ENCODE results near the gene SCARB1. TPM values are rescaled to one million over a fixed set of nuclear protein-coding genes. Genes with fewer than 3 reads are reported as not detected.

The SCARB1 gene
- total RNA-seq, 1 donor: 9.4 TPM

- Histone ChIP-seq H3K4me2 (ENCODE audit: insufficient read depth, low read length) (peak overlapping the region; percentile 89), H3K27ac (ENCODE audit: low read depth, low read length) (peak overlapping the region; percentile 67), H3K27me3 (ENCODE audit: insufficient read depth, low read length) (peaks cover 7% of the 10 kb centered on the region), H3K4me1 (ENCODE audit: insufficient read depth, low read length) (peaks cover 33% of the 10 kb centered on the region), H4K20me1 (ENCODE audit: insufficient read depth, low read length) (no peaks in the 10 kb centered on the region), H3K79me2 (ENCODE audit: insufficient read depth, low read length) (no peaks in the 10 kb centered on the region), H3K4me3 (ENCODE audit: insufficient read depth, low read length) (peak overlapping the region; percentile 63), H2AFZ (ENCODE audit: low read length) (peak overlapping the region; percentile 2), H3K9me3 (ENCODE audit: low read depth, low read length) (no peaks in the 10 kb centered on the region), H3K36me3 (ENCODE audit: insufficient read depth, low read length) (no peaks in the 10 kb centered on the region)
- TF ChIP-seq CTCF (IDR thresholded peaks at IDR 0.05; ENCODE audit: extremely low read depth, low read depth, low read length): no peak
- no peak for DNase-seq (ENCODE audit: insufficient read length, low spot score, missing footprints)
Measured at GRCh38 chr12:124774054-124774461, 89.6 kb downstream of the SCARB1 start.

GRCh38 chr12:124772289-124773170 lies 91.1 kb downstream of the SCARB1 start:
- no peak overlapping the region for H3K27ac ChIP-seq (ENCODE audit: low read depth, low read length)
- H3K4me2 ChIP-seq (ENCODE audit: insufficient read depth, low read length): no peak overlapping the region
- no peaks in the 10 kb centered on the region for H3K79me2 ChIP-seq (ENCODE audit: insufficient read depth, low read length)
- H3K36me3 ChIP-seq (ENCODE audit: insufficient read depth, low read length): no peaks in the 10 kb centered on the region
- no peak for TF ChIP-seq CTCF (IDR thresholded peaks at IDR 0.05; ENCODE audit: extremely low read depth, low read depth, low read length)
- H4K20me1 ChIP-seq (ENCODE audit: insufficient read depth, low read length): no peaks in the 10 kb centered on the region
- H2AFZ ChIP-seq (ENCODE audit: low read length): no peak overlapping the region
- peaks cover 7% of the 10 kb centered on the region for H3K27me3 ChIP-seq (ENCODE audit: insufficient read depth, low read length)
- no peak for DNase-seq (ENCODE audit: insufficient read length, low spot score, missing footprints)
- no peak overlapping the region for H3K4me3 ChIP-seq (ENCODE audit: insufficient read depth, low read length)
- peaks cover 39% of the 10 kb centered on the region for H3K4me1 ChIP-seq (ENCODE audit: insufficient read depth, low read length)
- H3K9me3 ChIP-seq (ENCODE audit: low read depth, low read length): no peaks in the 10 kb centered on the region

- H3K4me1 ChIP-seq (ENCODE audit: insufficient read depth, low read length): peaks cover 39% of the 10 kb centered on the region
- H3K4me2 ChIP-seq (ENCODE audit: insufficient read depth, low read length): peak overlapping the region; percentile 16
Measured at GRCh38 chr12:124771462-124772288, 92.0 kb downstream of the SCARB1 start.

More at GRCh38 chr12:124771462-124772288, 92.0 kb downstream of the SCARB1 start:
- Histone ChIP-seq H3K9me3 (ENCODE audit: low read depth, low read length) (no peaks in the 10 kb centered on the region), H3K27me3 (ENCODE audit: insufficient read depth, low read length) (peaks cover 7% of the 10 kb centered on the region), H2AFZ (ENCODE audit: low read length) (no peak overlapping the region), H3K27ac (ENCODE audit: low read depth, low read length) (no peak overlapping the region), H3K79me2 (ENCODE audit: insufficient read depth, low read length) (no peaks in the 10 kb centered on the region), H3K36me3 (ENCODE audit: insufficient read depth, low read length) (no peaks in the 10 kb centered on the region), H3K4me3 (ENCODE audit: insufficient read depth, low read length) (no peak overlapping the region), H4K20me1 (ENCODE audit: insufficient read depth, low read length) (no peaks in the 10 kb centered on the region)
- TF ChIP-seq CTCF (IDR thresholded peaks at IDR 0.05; ENCODE audit: extremely low read depth, low read depth, low read length): peak; percentile 94
- DNase-seq (ENCODE audit: insufficient read length, low spot score, missing footprints): peak; percentile 95

Data from osteoblast (primary cell).